H9 (cell line): Measurements from ENCODE around the gene IKBKG. TPM values are rescaled to one million over a fixed set of nuclear protein-coding genes. Genes with fewer than 3 reads are reported as not detected.

Source experiments
- DNase-seq: peaks from one replicate; pipeline ENCODE4 v3.0.0-alpha.2; 2017
- H2AFZ ChIP-seq: one replicate; pipeline ENCODE4 v1.6.1; 2013; ENCODE audit warnings: mild to moderate bottlenecking, low read length, control low read depth, moderate library complexity
- H2AK5ac ChIP-seq: 2 replicates; pipeline ENCODE4 v1.6.1; 2013; ENCODE audit warnings: low read length, control low read depth, mixed read lengths; ENCODE audit not compliant: insufficient read length
- H2BK120ac ChIP-seq: one replicate; pipeline ENCODE4 v1.6.1; 2013; ENCODE audit warnings: low read depth, mild to moderate bottlenecking, low read length, control low read depth, inconsistent platforms; ENCODE audit not compliant: poor library complexity, severe bottlenecking
- H2BK12ac ChIP-seq: 2 replicates; pipeline ENCODE4 v1.6.1; 2013; ENCODE audit warnings: low read length, control low read depth, mixed read lengths, low read depth; ENCODE audit not compliant: insufficient read length
- H2BK15ac ChIP-seq: 2 replicates; pipeline ENCODE4 v1.6.1; 2013; ENCODE audit warnings: low read depth, low read length, control low read depth
- H2BK20ac ChIP-seq: one replicate; pipeline ENCODE4 v1.6.1; 2013; ENCODE audit warnings: low read depth, mild to moderate bottlenecking, low read length, control low read depth, inconsistent platforms; ENCODE audit not compliant: poor library complexity, severe bottlenecking
- H2BK5ac ChIP-seq: 2 replicates; pipeline ENCODE4 v1.6.1; 2013; ENCODE audit warnings: low read length, control low read depth, mixed read lengths; ENCODE audit not compliant: insufficient read length
- H3K14ac ChIP-seq: 2 replicates; pipeline ENCODE4 v1.6.1; 2013; ENCODE audit warnings: low read length, control low read depth; ENCODE audit not compliant: insufficient read depth
- H3K18ac ChIP-seq: 2 replicates; pipeline ENCODE4 v1.6.1; 2013; ENCODE audit warnings: low read depth, mild to moderate bottlenecking, mixed read lengths, low read length, control low read depth; ENCODE audit not compliant: insufficient read length
- H3K23ac ChIP-seq: 2 replicates; pipeline ENCODE4 v1.6.1; 2013; ENCODE audit warnings: low read length, control low read depth, mixed read lengths, low read depth; ENCODE audit not compliant: insufficient read length
- H3K23me2 ChIP-seq: 2 replicates; pipeline ENCODE4 v1.6.1; 2013; ENCODE audit warnings: low read depth, mild to moderate bottlenecking, mixed read lengths, low read length, control low read depth; ENCODE audit not compliant: insufficient read length, poor library complexity, severe bottlenecking
- H3K27ac ChIP-seq: 2 replicates; pipeline ENCODE4 v1.5.1; 2013; ENCODE audit warnings: low read length, control low read depth, mixed read lengths, low read depth; ENCODE audit not compliant: insufficient read length
- H3K27me3 ChIP-seq: 2 replicates; pipeline ENCODE4 v1.6.1; 2013; ENCODE audit warnings: low read length, control low read depth, inconsistent platforms; ENCODE audit not compliant: insufficient read depth
- H3K4ac ChIP-seq: 2 replicates; pipeline ENCODE4 v1.6.1; 2013; ENCODE audit warnings: low read depth, mild to moderate bottlenecking, control low read depth, inconsistent platforms, low read length, moderate library complexity
- H3K4me1 ChIP-seq: 2 replicates; pipeline ENCODE4 v1.6.1; 2013; ENCODE audit warnings: low read length, control low read depth, inconsistent platforms; ENCODE audit not compliant: insufficient read depth
- H3K4me2 ChIP-seq: 2 replicates; pipeline ENCODE4 v1.6.1; 2013; ENCODE audit warnings: low read length, control low read depth, mixed read lengths; ENCODE audit not compliant: insufficient read length, insufficient read depth
- H3K56ac ChIP-seq: 2 replicates; pipeline ENCODE4 v1.6.1; 2013; ENCODE audit warnings: low read depth, mild to moderate bottlenecking, mixed read lengths, low read length, control low read depth; ENCODE audit not compliant: insufficient read length
- H3K79me1 ChIP-seq: 2 replicates; pipeline ENCODE4 v1.6.1; 2013; ENCODE audit warnings: low read depth, mild to moderate bottlenecking, moderate library complexity, low read length, control low read depth, inconsistent platforms; ENCODE audit not compliant: insufficient read depth, poor library complexity, severe bottlenecking
- H3K79me2 ChIP-seq: 2 replicates; pipeline ENCODE4 v1.6.1; 2013; ENCODE audit warnings: low read length, control low read depth, inconsistent platforms; ENCODE audit not compliant: insufficient read depth
- H3K9ac ChIP-seq: 2 replicates; pipeline ENCODE4 v1.6.1; 2013; ENCODE audit warnings: low read length, control low read depth, mixed read lengths; ENCODE audit not compliant: insufficient read length; ENCODE audit errors: extremely low read depth
- H3K9me3 ChIP-seq: one replicate; pipeline ENCODE4 v1.6.1; 2013; ENCODE audit warnings: low read depth, low read length, inconsistent platforms; ENCODE audit not compliant: control insufficient read depth
- H3T11ph ChIP-seq: one replicate; pipeline ENCODE4 v1.6.1; 2013; ENCODE audit warnings: mild to moderate bottlenecking, low read length, control low read depth, inconsistent platforms
- H4K20me1 ChIP-seq: one replicate; pipeline ENCODE4 v1.6.1; 2013; ENCODE audit not compliant: control insufficient read depth, insufficient read length, insufficient read depth
- H4K5ac ChIP-seq: 2 replicates; pipeline ENCODE4 v1.6.1; 2013; ENCODE audit warnings: low read depth, mild to moderate bottlenecking, mixed read lengths, low read length, control low read depth; ENCODE audit not compliant: insufficient read length
- H4K8ac ChIP-seq: replicated peaks from 2 replicates; pipeline ENCODE4 v1.6.1; 2013; ENCODE audit warnings: low read length, control low read depth, mixed read lengths, low read depth; ENCODE audit not compliant: insufficient read length
- H4K91ac ChIP-seq: 2 replicates; pipeline ENCODE4 v1.6.1; 2013; ENCODE audit warnings: low read depth, mild to moderate bottlenecking, moderate library complexity, mixed read lengths, low read length, control low read depth; ENCODE audit not compliant: insufficient read length
- H3K27ac Mint-ChIP-seq, 3 experiments: 2 replicates in 2 of 3; 3 replicates in 1 of 3; pipeline ENCODE4 v1.8.0; 2020 to 2021; ENCODE audit warnings: mixed read lengths in 3 of 3, mild to moderate bottlenecking in 1 of 3, moderate library complexity in 1 of 3
- H3K27me3 Mint-ChIP-seq: 2 replicates; pipeline ENCODE4 v1.8.0; 2021; ENCODE audit warnings: low read depth, mild to moderate bottlenecking, moderate library complexity, mixed read lengths
- H3K36me3 Mint-ChIP-seq, 3 experiments: 2 replicates in 2 of 3; 3 replicates in 1 of 3; pipeline ENCODE4 v1.8.0; 2020 to 2021; ENCODE audit warnings: low read depth in 3 of 3, mixed read lengths in 3 of 3; ENCODE audit not compliant: insufficient read depth in 1 of 3
- H3K4me1 Mint-ChIP-seq, 2 experiments: 2 replicates each; pipeline ENCODE4 v1.8.0; 2020; ENCODE audit warnings: mixed read lengths in 2 of 2
- H3K4me3 Mint-ChIP-seq, 2 experiments: 2 replicates in 1 of 2; 3 replicates in 1 of 2; pipeline ENCODE4 v1.8.0; 2020 to 2021; ENCODE audit warnings: mild to moderate bottlenecking in 2 of 2, mixed read lengths in 2 of 2, moderate library complexity in 1 of 2
- H3K9me3 Mint-ChIP-seq, 2 experiments: 2 replicates in 1 of 2; 3 replicates in 1 of 2; pipeline ENCODE4 v1.8.0; 2020; ENCODE audit warnings: mild to moderate bottlenecking in 2 of 2, mixed read lengths in 2 of 2, moderate library complexity in 1 of 2
- CTCF ChIP-seq: fragments of 200-600 bp; sonication (generic); conservative IDR thresholded peaks from 3 replicates; pipeline ENCODE4 v1.8.0; 2021; ENCODE audit warnings: antibody characterized with exemption, mild to moderate bottlenecking
- WGBS: extraction: QIAGEN DNeasy Blood & Tissue Kit; methylation state at CpG from one replicate; pipeline ENCODE4 v1.1.7; 2013; ENCODE audit warnings: missing lambda C conversion rate, low lambda C conversion rate, mixed read lengths; ENCODE audit not compliant: insufficient read length; ENCODE audit errors: extremely low coverage; 5-methylcytosine and 5-hydroxymethylcytosine counted together
- total RNA-seq: library from RNA; stranded (reverse); gene quantifications from 2 replicates; pipeline ENCODE4 v1.2.1, GENCODE V29; 2021

The IKBKG gene
- total RNA-seq, 1 experiment from 2014 or later = 17.8 TPM

GRCh38 chrX:154545673-154546274, 1.6 kb upstream of the IKBKG start:
- Histone ChIP-seq H4K91ac (no peak overlapping the region), H3K14ac (no peak overlapping the region), H3K4me1 (no peaks in the 10 kb centered on the region), H3K56ac (no peak overlapping the region), H3K27ac (no peak overlapping the region), H2BK120ac (no peak overlapping the region), H2BK20ac (no peak overlapping the region), H4K8ac (no peak overlapping the region), H3T11ph (no peak overlapping the region), H3K27me3 (no peaks in the 10 kb centered on the region), H2AK5ac (no peak overlapping the region), H2BK12ac (no peak overlapping the region), H2BK5ac (no peak overlapping the region), H2BK15ac (no peak overlapping the region), H3K23ac (no peak overlapping the region), H3K23me2 (peaks cover 6% of the 10 kb centered on the region), H3K4ac (no peak overlapping the region), H4K20me1 (no peaks in the 10 kb centered on the region), H3K4me2 (peak overlapping the region; percentile 25), H3K9me3 (peaks cover 47% of the 10 kb centered on the region), H3K79me2 (peaks cover 3% of the 10 kb centered on the region; the same call in 1 of the 2 replicates), H3K79me1 (no peaks in the 10 kb centered on the region), H3K18ac (no peak overlapping the region), H2AFZ (no peak overlapping the region), H4K5ac (no peak overlapping the region), H3K9ac (no peak overlapping the region)
- Mint-ChIP-seq H3K4me3 (peak overlapping the region; percentile 73 to 83), H3K27me3 (no peaks in the 10 kb centered on the region; the same call in none of the 2 replicates), H3K9me3 (peaks cover 58 to 73% of the 10 kb centered on the region in 2 experiments), H3K4me1 (peaks cover 4 to 12% of the 10 kb centered on the region in 2 experiments), H3K27ac (peak overlapping the region in 2 of 3 experiments; percentile 39 to 71; a peak in 2 of 7 replicates), H3K36me3 (peaks cover 22 to 48% (median 48%) of the 10 kb centered on the region in 3 experiments)
- no CpG with 5 or more reads among the region's 17 CpGs for WGBS
- no peak for TF ChIP-seq CTCF
- DNase-seq = no peak
